Endothelial cell of umbilical vein (primary cell): ENCODE measurements around the gene TOMM40L. TPM values are rescaled to one million over a fixed set of nuclear protein-coding genes. Genes with fewer than 3 reads are reported as not detected.

Experiments
- BruUV-seq: library from RNA; stranded (reverse); fragments of 400-500 nt; replicated peaks from 2 replicates; lab custom pipeline; 2021; lab: Mats Ljungman, UMichigan
- CTCF ChIA-PET: fragments of 300-600, 350-600 bp; sonication (Branson Sonifier 250); formaldehyde crosslinking; loops from one replicate; lab custom pipeline; 2021; ENCODE audit warnings: antibody characterized with exemption, inconsistent platforms; lab: Charles Lee
- POLR2A ChIA-PET: fragments of 300-600, 350-600 bp; sonication (Branson Sonifier 250); formaldehyde crosslinking; loops from one replicate; lab custom pipeline; 2021; ENCODE audit warnings: antibody characterized with exemption, inconsistent platforms; lab: Charles Lee
- DNase-seq: peaks from one replicate; pipeline ENCODE4 v3.0.0-alpha.2; 2011; ENCODE audit warnings: low read depth, low spot score
- FAIRE-seq: peaks from 2 replicates; lab custom pipeline; 2011; peaks lifted over from hg19 to GRCh38; lab: Jason Lieb, UNC
- H2AFZ ChIP-seq: 2 replicates; pipeline ENCODE4 v1.6.0; 2012; ENCODE audit warnings: low read depth, low read length, control low read depth, inconsistent platforms
- H3K27ac ChIP-seq: 2 replicates; pipeline ENCODE4 v1.5.1; 2011; ENCODE audit warnings: low read depth, mild to moderate bottlenecking, control low read depth, low read length, moderate library complexity; ENCODE audit not compliant: insufficient read depth
- H3K27me3 ChIP-seq, 2 experiments: 2 replicates each; pipeline versions ENCODE4 v1.6.0 to v1.6.1; 2011; ENCODE audit warnings: low read length in 2 of 2, mixed read lengths in 1 of 2; ENCODE audit not compliant: control insufficient read depth in 2 of 2, insufficient read depth in 2 of 2
- H3K36me3 ChIP-seq, 2 experiments: 2 replicates in 1 of 2; 3 replicates in 1 of 2; pipeline ENCODE4 v1.5.1; 2011; ENCODE audit warnings: low read length in 2 of 2, mild to moderate bottlenecking in 1 of 2, moderate library complexity in 1 of 2; ENCODE audit not compliant: control insufficient read depth in 2 of 2, insufficient read depth in 2 of 2; ENCODE audit errors: extremely low read depth in 1 of 2
- H3K4me1 ChIP-seq: 3 replicates; pipeline ENCODE4 v1.5.1; 2011; ENCODE audit warnings: mild to moderate bottlenecking, low read length; ENCODE audit not compliant: control insufficient read depth, insufficient read depth; ENCODE audit errors: extremely low read depth
- H3K4me2 ChIP-seq: 2 replicates; pipeline ENCODE4 v1.6.1; 2011; ENCODE audit warnings: low read length, control low read depth, mixed read lengths; ENCODE audit not compliant: insufficient read depth
- H3K4me3 ChIP-seq, 3 experiments: fragments of 200-600 bp in 1 of 3; sonication (generic), shearing (Covaris generic) in 1 of 3; replicated peaks in 1 of 3; 2 replicates each; pipeline ENCODE4 v1.5.1; 2011 to 2016; ENCODE audit warnings: control low read depth in 3 of 3, low read length in 3 of 3, mild to moderate bottlenecking in 2 of 3, inconsistent platforms in 1 of 3, low read depth in 1 of 3, moderate library complexity in 1 of 3; ENCODE audit not compliant: insufficient read depth in 1 of 3
- H3K79me2 ChIP-seq: 2 replicates; pipeline ENCODE4 v1.6.0; 2012; ENCODE audit warnings: low read length, inconsistent platforms; ENCODE audit not compliant: control insufficient read depth, insufficient read depth
- H3K9ac ChIP-seq: replicated peaks from 2 replicates; pipeline ENCODE3; 2011; ENCODE audit warnings: low read length, control low read depth; ENCODE audit not compliant: insufficient read depth; ENCODE audit errors: extremely low read depth
- H3K9me1 ChIP-seq: replicated peaks from 3 replicates; pipeline ENCODE4 v1.6.0; 2011; ENCODE audit warnings: mild to moderate bottlenecking, low read length; ENCODE audit not compliant: control insufficient read depth, insufficient read depth; ENCODE audit errors: extremely low read depth
- H3K9me3 ChIP-seq: replicated peaks from 2 replicates; pipeline ENCODE4 v1.5.1; 2012; ENCODE audit warnings: low read length, inconsistent platforms; ENCODE audit not compliant: control insufficient read depth, insufficient read depth
- H4K20me1 ChIP-seq: replicated peaks from 2 replicates; pipeline ENCODE3; 2011; ENCODE audit warnings: mild to moderate bottlenecking, low read length; ENCODE audit not compliant: control insufficient read depth, insufficient read depth; ENCODE audit errors: extremely low read depth
- EZH2 ChIP-seq: IDR thresholded peaks from 2 replicates; pipeline ENCODE4 v1.6.1; 2012; ENCODE audit warnings: borderline replicate concordance, low read depth, mild to moderate bottlenecking, moderate library complexity, low read length, inconsistent platforms; ENCODE audit not compliant: severe bottlenecking
- FOS ChIP-seq: IDR thresholded peaks from 2 replicates; pipeline ENCODE4 v1.6.1; 2011; ENCODE audit warnings: mild to moderate bottlenecking, low read length, moderate library complexity, borderline replicate concordance; ENCODE audit not compliant: insufficient read depth
- GATA2 ChIP-seq: IDR thresholded peaks from 2 replicates; pipeline ENCODE4 v1.7.0; 2011; ENCODE audit warnings: low read depth, mild to moderate bottlenecking, moderate library complexity, mixed read lengths, low read length; ENCODE audit not compliant: insufficient read length, insufficient read depth
- JUN ChIP-seq: IDR thresholded peaks from 2 replicates; pipeline ENCODE4 v1.6.1; 2011; ENCODE audit warnings: borderline replicate concordance, low read depth; ENCODE audit not compliant: insufficient read length, insufficient read depth
- MYC ChIP-seq: IDR thresholded peaks from one replicate; pipeline ENCODE4 v1.6.1; 2011; ENCODE audit warnings: mild to moderate bottlenecking, low read depth, low read length
- POLR2A ChIP-seq: IDR thresholded peaks from 2 replicates; pipeline ENCODE4 v1.6.1; 2012; ENCODE audit warnings: low read depth, mild to moderate bottlenecking, control low read depth, low read length
- POLR2AphosphoS5 ChIP-seq: IDR thresholded peaks from 2 replicates; pipeline ENCODE4 v1.6.1; 2012; ENCODE audit warnings: low read depth, mild to moderate bottlenecking, control low read depth, low read length, moderate library complexity; ENCODE audit not compliant: insufficient read depth
- dilution Hi-C: fragments of 300-500 bp; cut with MboI; formaldehyde crosslinking; loops from one replicate; pipeline ENCODE4 v1.15.0; 2019; ENCODE audit warnings: low sequenced_read_pairs; ENCODE audit not compliant: extremely low pct_ligation_motif_present
- intact Hi-C: fragments of 100-400 bp; cut with micrococcal nuclease; formaldehyde crosslinking; loops from one replicate; pipeline ENCODE4 v1.10.0; 2022
- polyA plus RNA-seq, 4 experiments: library from polyadenylated mRNA; depleted of rRNA in 3 of 4; stranded (reverse) in 3 of 4; unstranded in 1 of 4; fragments of >200 nt; gene quantifications; 2 replicates each; pipeline versions ENCODE4 v1.2.1 to v1.2.3, GENCODE V29; 2011 to 2012; ENCODE audit warnings: missing spikeins in 1 of 4
- total RNA-seq: library from RNA; stranded (reverse); gene quantifications from 2 replicates; pipeline ENCODE4 v1.2.3, GENCODE V29; 2021
- TF ChIP-seq, protein P1 (sequence below), 2 donors: IDR thresholded peaks; 1 replicate in 1 of 2; 2 replicates in 1 of 2; pipeline ENCODE4 v1.5.1; 2011; ENCODE audit warnings: low read length in 2 of 2, mild to moderate bottlenecking in 2 of 2, moderate library complexity in 2 of 2, control low read depth in 1 of 2, inconsistent platforms in 1 of 2, low read depth in 1 of 2; ENCODE audit not compliant: insufficient read depth in 1 of 2; ENCODE audit errors: extremely low read depth in 1 of 2
- TF ChIP-seq, protein P2 (sequence below): IDR thresholded peaks from 2 replicates; pipeline ENCODE4 v1.6.1; 2011; ENCODE audit not compliant: insufficient read depth, insufficient read length

TOMM40L gene
- total and polyA plus RNA-seq, 2 donors (not counting 3 experiments of a cell fraction or from before 2014, with no cell fraction given), result 18.6 to 18.7 TPM

DNA sequence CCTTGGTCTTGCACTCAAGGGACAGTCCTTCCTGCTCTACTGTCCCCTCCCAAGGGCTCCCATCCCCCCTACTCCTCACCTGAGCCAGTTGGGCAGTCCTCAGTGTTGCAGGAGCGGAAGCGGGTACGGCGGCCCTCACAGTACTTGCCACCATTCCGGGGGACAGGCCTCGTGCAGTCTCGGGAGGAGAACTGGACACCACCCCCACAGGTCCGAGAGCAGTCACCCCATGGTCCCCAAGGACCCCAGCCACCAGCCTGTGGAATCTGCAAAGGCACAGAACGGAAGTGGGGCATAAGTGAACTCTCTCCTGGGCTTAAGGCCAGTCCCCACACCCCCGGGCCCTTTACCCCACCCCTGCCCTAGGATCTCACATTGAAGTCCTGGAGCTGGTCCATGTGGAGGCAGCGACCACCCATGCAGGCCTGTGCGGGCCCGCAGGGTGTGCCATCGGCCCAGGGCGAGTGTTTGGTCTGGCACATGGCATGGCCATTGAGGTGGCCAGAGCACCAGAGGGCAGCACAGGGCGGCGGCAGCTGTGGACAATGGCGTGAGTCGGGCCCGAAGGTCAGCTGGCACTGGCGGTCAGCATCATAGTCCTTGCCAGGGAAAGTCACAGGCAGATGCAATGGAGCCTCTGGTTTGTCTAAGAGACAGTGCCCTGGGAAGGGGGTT lies 32.2 kb upstream of the TOMM40L start:
- no peak overlapping the region for H2AFZ ChIP-seq
- dilution Hi-C loops, result no loop called here
- TF ChIP-seq, protein P1, sequence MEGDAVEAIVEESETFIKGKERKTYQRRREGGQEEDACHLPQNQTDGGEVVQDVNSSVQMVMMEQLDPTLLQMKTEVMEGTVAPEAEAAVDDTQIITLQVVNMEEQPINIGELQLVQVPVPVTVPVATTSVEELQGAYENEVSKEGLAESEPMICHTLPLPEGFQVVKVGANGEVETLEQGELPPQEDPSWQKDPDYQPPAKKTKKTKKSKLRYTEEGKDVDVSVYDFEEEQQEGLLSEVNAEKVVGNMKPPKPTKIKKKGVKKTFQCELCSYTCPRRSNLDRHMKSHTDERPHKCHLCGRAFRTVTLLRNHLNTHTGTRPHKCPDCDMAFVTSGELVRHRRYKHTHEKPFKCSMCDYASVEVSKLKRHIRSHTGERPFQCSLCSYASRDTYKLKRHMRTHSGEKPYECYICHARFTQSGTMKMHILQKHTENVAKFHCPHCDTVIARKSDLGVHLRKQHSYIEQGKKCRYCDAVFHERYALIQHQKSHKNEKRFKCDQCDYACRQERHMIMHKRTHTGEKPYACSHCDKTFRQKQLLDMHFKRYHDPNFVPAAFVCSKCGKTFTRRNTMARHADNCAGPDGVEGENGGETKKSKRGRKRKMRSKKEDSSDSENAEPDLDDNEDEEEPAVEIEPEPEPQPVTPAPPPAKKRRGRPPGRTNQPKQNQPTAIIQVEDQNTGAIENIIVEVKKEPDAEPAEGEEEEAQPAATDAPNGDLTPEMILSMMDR (IDR thresholded peaks at IDR 0.05; ENCODE audit: extremely low read depth in 1 of 2, insufficient read depth in 1 of 2, low read depth in 1 of 2, low read length in 2 of 2), result peak; percentile 36 to 61
- TF ChIP-seq FOS, result no peak
- peak; percentile 49 for TF ChIP-seq MYC
- DNase-seq (no peak), FAIRE-seq (peak; percentile 70)
- H3K9me1 ChIP-seq, result no peaks in the 10 kb centered on the region
- ChIA-PET POLR2A (interaction anchor here (1.6 kb wide), 1 partner anchor 32 kb away, joined by 5 read pairs; no protein-coding TSS in a partner anchor), CTCF (interaction anchor here (0.7 to 6.2 kb wide), 16 partner anchors 8 to 246 kb away, joined by 3 to 54 read pairs (median 4); partner anchors contain the start of genes NDUFS2, PPOX and TOMM40L)
- H3K36me3 ChIP-seq, result peaks cover 3% of the 10 kb centered on the region in 2 experiments
- H4K20me1 ChIP-seq, result no peaks in the 10 kb centered on the region
- no TSS peak for BruUV-seq
- no peak overlapping the region for H3K9ac ChIP-seq
- peaks cover 30% of the 10 kb centered on the region for H3K4me1 ChIP-seq
- H3K79me2 ChIP-seq, result peaks cover 33% of the 10 kb centered on the region
- H3K9me3 ChIP-seq, result no peaks in the 10 kb centered on the region
- H3K27ac ChIP-seq, result no peak overlapping the region
- no peak overlapping the region for H3K4me3 ChIP-seq
- no peaks in the 10 kb centered on the region for H3K27me3 ChIP-seq
- intact Hi-C loops, result loop anchor here (2.0 kb wide), 1 partner anchor 97 kb away; no protein-coding TSS in a partner anchor
- no peak overlapping the region for H3K4me2 ChIP-seq

DNA sequence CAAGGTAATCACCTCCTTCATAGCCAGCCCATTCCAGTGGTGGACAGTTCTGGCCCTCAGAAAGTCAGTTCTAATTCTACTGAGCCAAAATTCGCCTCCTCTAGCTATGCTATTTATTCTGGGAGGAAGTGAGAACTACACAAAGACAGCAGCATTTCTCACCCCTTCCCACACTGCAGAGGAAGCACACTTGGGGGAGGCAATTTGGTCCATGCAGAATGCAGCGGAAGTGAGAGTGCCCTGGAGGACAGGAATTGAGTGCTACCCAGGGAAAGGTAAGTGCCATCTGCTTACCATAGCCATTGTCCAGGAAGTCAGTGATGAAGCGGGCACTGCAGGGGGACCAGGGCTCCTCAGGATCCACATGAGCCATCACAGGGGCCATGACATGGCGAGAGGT lies 30.7 kb upstream of the TOMM40L start:
- BruUV-seq, result no TSS peak
- H3K9me3 ChIP-seq, result no peaks in the 10 kb centered on the region
- no peak for FAIRE-seq
- H3K4me3 ChIP-seq, result no peak overlapping the region
- CTCF ChIA-PET, result no interaction called here
- DNase-seq, result no peak
- H3K4me1 ChIP-seq, result peaks cover 38% of the 10 kb centered on the region
- H3K4me2 ChIP-seq, result no peak overlapping the region
- H3K27ac ChIP-seq, result no peak overlapping the region
- no peaks in the 10 kb centered on the region for H4K20me1 ChIP-seq
- no peak for TF ChIP-seq EZH2
- TF ChIP-seq GATA2, result no peak
- TF ChIP-seq POLR2AphosphoS5, result no peak
- TF ChIP-seq, protein P1 (IDR thresholded peaks at IDR 0.05; ENCODE audit: extremely low read depth in 1 of 2, insufficient read depth in 1 of 2, low read depth in 1 of 2, low read length in 2 of 2), result no peak
- TF ChIP-seq JUN, result no peak
- no peak for TF ChIP-seq POLR2A
- TF ChIP-seq MYC, result no peak
- TF ChIP-seq, protein P2, sequence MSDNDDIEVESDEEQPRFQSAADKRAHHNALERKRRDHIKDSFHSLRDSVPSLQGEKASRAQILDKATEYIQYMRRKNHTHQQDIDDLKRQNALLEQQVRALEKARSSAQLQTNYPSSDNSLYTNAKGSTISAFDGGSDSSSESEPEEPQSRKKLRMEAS, result no peak
- TF ChIP-seq FOS, result no peak
- H3K9ac ChIP-seq, result no peak overlapping the region
- POLR2A ChIA-PET, result interaction anchor here (0.8 kb wide), 1 partner anchor 11 kb away, joined by 3 read pairs; no protein-coding TSS in a partner anchor
- H2AFZ ChIP-seq, result no peak overlapping the region
- H3K36me3 ChIP-seq, result peaks cover 3% of the 10 kb centered on the region in 2 experiments
- dilution Hi-C loops, result no loop called here
- intact Hi-C loops, result no loop called here
- no peaks in the 10 kb centered on the region for H3K27me3 ChIP-seq
- H3K79me2 ChIP-seq, result peaks cover 34% of the 10 kb centered on the region
- no peaks in the 10 kb centered on the region for H3K9me1 ChIP-seq
